B cell (primary cell): Measurements from ENCODE around the gene NOP16. TPM values are rescaled to one million over a fixed set of nuclear protein-coding genes. Genes with fewer than 3 reads are reported as not detected.

Experiments used
- ATAC-seq: fragments of 200-7000 bp; cut with Tn5 transposase; one replicate; pipeline ENCODE4 v1.10.0; 2021; ENCODE audit warnings: low read depth, mild to moderate bottlenecking, moderate number of reproducible peaks, moderate library complexity
- CTCF ChIA-PET: fragments of 350-600 bp; sonication (Branson Sonifier 250); formaldehyde crosslinking; loops from one replicate; lab custom pipeline; 2021; ENCODE audit warnings: antibody characterized with exemption, inconsistent platforms; lab: Charles Lee
- POLR2A ChIA-PET: fragments of 350-600 bp; sonication (Branson Sonifier 250); formaldehyde crosslinking; loops from one replicate; lab custom pipeline; 2021; ENCODE audit warnings: antibody characterized with exemption; lab: Charles Lee
- DNase-seq: peaks from one replicate; pipeline ENCODE4 v3.0.0; 2013
- H2AFZ ChIP-seq: 2 replicates; pipeline ENCODE4 v1.6.1; 2012; ENCODE audit warnings: mild to moderate bottlenecking, low read depth, low read length; ENCODE audit not compliant: insufficient read depth, poor library complexity, severe bottlenecking
- H3K27ac ChIP-seq, 2 donors: 1 replicate in 1 of 2; 2 replicates in 1 of 2; pipeline ENCODE4 v1.5.1; 2012 to 2013; ENCODE audit warnings: low read length in 2 of 2, mild to moderate bottlenecking in 2 of 2, moderate library complexity in 1 of 2
- H3K27me3 ChIP-seq, 4 experiments: fragments of 200-600 bp in 1 of 4; sonication (generic) in 1 of 4; replicated peaks in 1 of 4; 1 replicate in 2 of 4; 2 replicates in 2 of 4; pipeline versions ENCODE4 v1.6.1 to v1.7.0; 2013 to 2016; ENCODE audit warnings: low read length in 3 of 4, mild to moderate bottlenecking in 2 of 4, mixed read lengths in 1 of 4, moderate library complexity in 1 of 4; ENCODE audit not compliant: insufficient read depth in 4 of 4, control insufficient read depth in 3 of 4; ENCODE audit errors: control extremely low read depth in 1 of 4
- H3K36me3 ChIP-seq, 2 experiments: replicated peaks in 1 of 2; 1 replicate in 1 of 2; 2 replicates in 1 of 2; pipeline versions ENCODE4 v1.6.1 to v1.7.1; 2013; ENCODE audit warnings: low read length in 1 of 2; ENCODE audit not compliant: insufficient read depth in 2 of 2, control insufficient read depth in 1 of 2; ENCODE audit errors: control extremely low read depth in 1 of 2, extremely low read depth in 1 of 2
- H3K4me1 ChIP-seq, 2 donors: fragments of 200-600 bp in 1 of 2; sonication (generic) in 1 of 2; 1 replicate in 1 of 2; 2 replicates in 1 of 2; pipeline versions ENCODE4 v1.5.1 to v1.6.1; 2013 to 2017; ENCODE audit warnings: low read length in 2 of 2; ENCODE audit not compliant: control insufficient read depth in 2 of 2, insufficient read depth in 2 of 2
- H3K4me2 ChIP-seq: replicated peaks from 2 replicates; pipeline ENCODE3; 2012; ENCODE audit warnings: mild to moderate bottlenecking, low read depth, low read length; ENCODE audit not compliant: poor library complexity, severe bottlenecking
- H3K4me3 ChIP-seq, 5 experiments: fragments of 200-600 bp in 1 of 5; sonication (generic) in 1 of 5; 1 replicate in 3 of 5; 2 replicates in 2 of 5; pipeline versions ENCODE4 v1.5.1 to v1.7.0; 2011 to 2016; ENCODE audit warnings: low read length in 4 of 5, mild to moderate bottlenecking in 4 of 5, low read depth in 2 of 5, control low read depth in 1 of 5, moderate library complexity in 1 of 5; ENCODE audit not compliant: insufficient read depth in 1 of 5; ENCODE audit errors: control extremely low read depth in 1 of 5, extremely low read depth in 1 of 5
- H3K79me2 ChIP-seq: fragments of 200-600 bp; sonication (generic); one replicate; pipeline ENCODE4 v1.6.0; 2016; ENCODE audit warnings: low read length; ENCODE audit not compliant: control insufficient read depth, insufficient read depth
- H3K9ac ChIP-seq: fragments of 200-600 bp; sonication (generic); 2 replicates; pipeline ENCODE4 v1.6.1; 2017; ENCODE audit warnings: mild to moderate bottlenecking, low read length, moderate library complexity
- H3K9me3 ChIP-seq, 3 donors: one replicate each; pipeline versions ENCODE4 v1.6.1 to v1.7.1; 2013; ENCODE audit warnings: low read length in 2 of 3; ENCODE audit not compliant: control insufficient read depth in 2 of 3, insufficient read depth in 1 of 3; ENCODE audit errors: control extremely low read depth in 1 of 3
- H4K20me1 ChIP-seq: 2 replicates; pipeline ENCODE4 v1.6.0; 2012; ENCODE audit warnings: mild to moderate bottlenecking, low read length; ENCODE audit not compliant: insufficient read depth, control insufficient read depth, poor library complexity, severe bottlenecking
- H3K27ac Mint-ChIP-seq: one replicate; pipeline ENCODE4 v1.8.0; 2021; ENCODE audit warnings: mixed read lengths
- H3K27me3 Mint-ChIP-seq: one replicate; pipeline ENCODE4 v1.8.0; 2021; ENCODE audit warnings: mixed read lengths
- H3K4me1 Mint-ChIP-seq: one replicate; pipeline ENCODE4 v1.8.0; 2021; ENCODE audit warnings: mixed read lengths
- H3K4me3 Mint-ChIP-seq: one replicate; pipeline ENCODE4 v1.8.0; 2021; ENCODE audit warnings: mixed read lengths
- H3K9me3 Mint-ChIP-seq: one replicate; pipeline ENCODE4 v1.8.0; 2022; ENCODE audit warnings: mixed read lengths; ENCODE audit not compliant: insufficient read depth
- CTCF ChIP-seq: fragments of 200-600 bp; IDR thresholded peaks from one replicate; pipeline ENCODE4 v1.8.0; 2022; ENCODE audit warnings: antibody characterized with exemption, mild to moderate bottlenecking
- EZH2 ChIP-seq: IDR thresholded peaks from 2 replicates; pipeline ENCODE4 v1.6.1; 2012; ENCODE audit warnings: borderline replicate concordance, low read depth, mild to moderate bottlenecking, moderate library complexity, low read length; ENCODE audit not compliant: insufficient read depth, poor library complexity, severe bottlenecking
- WGBS: methylation state at CpG from one replicate; pipeline ENCODE4 v1.1.5; 2013; ENCODE audit warnings: missing lambda C conversion rate; ENCODE audit not compliant: insufficient coverage; 5-methylcytosine and 5-hydroxymethylcytosine counted together
- intact Hi-C: fragments of 100-400 bp; cut with micrococcal nuclease; formaldehyde crosslinking; loops from one replicate; pipeline ENCODE4 v1.10.0; 2022
- polyA plus RNA-seq: library from polyadenylated mRNA; depleted of rRNA; stranded (reverse); fragments of >200 nt; gene quantifications from 2 replicates; pipeline ENCODE4 v1.2.3, GENCODE V29; 2012
- total RNA-seq, 2 donors: library from RNA; stranded (reverse); fragments of 120-200 nt in 1 of 2; gene quantifications; 1 replicate in 1 of 2; 2 replicates in 1 of 2; pipeline versions ENCODE4 v1.2.3 to v1.2.4, GENCODE V29; 2013 to 2022

Gene NOP16
- total and polyA plus RNA-seq, 2 donors (not counting 1 experiment from before 2014, with no cell fraction given), result 25.0 to 27.8 TPM

GRCh38 chr5:176400382-176401156 is 12.2 kb upstream of the NOP16 start:
- no peaks in the 10 kb centered on the region for H3K4me1 ChIP-seq
- H3K27me3 ChIP-seq, result no peaks in the 10 kb centered on the region
- TF ChIP-seq EZH2 (no peak), CTCF (no peak)
- no peak overlapping the region for H3K4me2 ChIP-seq
- no peak overlapping the region for H3K4me3 Mint-ChIP-seq
- no peak overlapping the region for H3K4me3 ChIP-seq
- ChIA-PET CTCF (interaction anchor here (0.9 kb wide), 1 partner anchor 16 kb away, joined by 3 read pairs; the partner anchor contains the start of gene CLTB), POLR2A (interaction anchor here (0.6 kb wide), 1 partner anchor 268 kb away, joined by 3 read pairs; no protein-coding TSS in a partner anchor)
- H3K36me3 ChIP-seq, result peaks cover 1 to 4% of the 10 kb centered on the region in 2 experiments
- no peak overlapping the region for H3K27ac Mint-ChIP-seq
- H3K9me3 Mint-ChIP-seq, result no peaks in the 10 kb centered on the region
- no peak for ATAC-seq
- DNase-seq, result no peak
- no peak overlapping the region for H2AFZ ChIP-seq
- H3K27me3 Mint-ChIP-seq, result no peaks in the 10 kb centered on the region
- intact Hi-C loops, result no loop called here
- H3K9ac ChIP-seq, result no peak overlapping the region
- H3K4me1 Mint-ChIP-seq, result no peaks in the 10 kb centered on the region
- WGBS, result 95% methylated on average over 14 of the region's 17 CpGs
- H4K20me1 ChIP-seq, result no peaks in the 10 kb centered on the region
- H3K79me2 ChIP-seq, result no peaks in the 10 kb centered on the region
- no peaks in the 10 kb centered on the region for H3K9me3 ChIP-seq
- H3K27ac ChIP-seq, result no peak overlapping the region

- 97% methylated on average over 17 of the region's 18 CpGs for WGBS
- Mint-ChIP-seq H3K27me3 (no peaks in the 10 kb centered on the region), H3K27ac (no peak overlapping the region), H3K4me1 (no peaks in the 10 kb centered on the region), H3K9me3 (no peaks in the 10 kb centered on the region), H3K4me3 (no peak overlapping the region)
- ATAC-seq (no peak), DNase-seq (no peak)
- TF ChIP-seq CTCF (no peak), EZH2 (no peak)
- Histone ChIP-seq H3K4me2 (no peak overlapping the region), H3K4me3 (no peak overlapping the region), H3K4me1 (no peaks in the 10 kb centered on the region), H3K36me3 (peaks cover 0 to 6% of the 10 kb centered on the region in 2 experiments), H2AFZ (no peak overlapping the region), H3K27me3 (no peaks in the 10 kb centered on the region), H3K9ac (no peak overlapping the region), H4K20me1 (no peaks in the 10 kb centered on the region), H3K9me3 (no peaks in the 10 kb centered on the region), H3K27ac (no peak overlapping the region), H3K79me2 (peaks cover 2% of the 10 kb centered on the region)
- intact Hi-C loops, result no loop called here
- ChIA-PET CTCF (no interaction called here), POLR2A (no interaction called here)
Observed at GRCh38 chr5:176397736-176398420, 9.5 kb upstream of the NOP16 start.
